HL-60 (cell line): ENCODE results near the gene PTPN11.

ENCODE experiments used
- DNase-seq, 2 experiments: peaks; one replicate each; pipeline ENCODE4 v3.0.0-alpha.2; 2010 to 2020; ENCODE audit warnings: low read depth in 1 of 2, low spot score in 1 of 2
- H3K27ac ChIP-seq: fragments of 250-450 bp; sonication (Bioruptor Pico); replicated peaks from 2 replicates; pipeline ENCODE4 v1.5.1; 2020; ENCODE audit warnings: mild to moderate bottlenecking, moderate library complexity
- H3K27me3 ChIP-seq: fragments of 250-450 bp; sonication (Bioruptor Pico); 2 replicates; pipeline ENCODE4 v1.5.1; 2021; ENCODE audit warnings: mild to moderate bottlenecking, moderate library complexity; ENCODE audit not compliant: insufficient read depth, poor library complexity, severe bottlenecking
- H3K4me3 ChIP-seq: replicated peaks from 2 replicates; pipeline ENCODE4 v1.5.1; 2011; ENCODE audit warnings: mild to moderate bottlenecking, control low read depth, low read length; ENCODE audit not compliant: insufficient read depth
- CTCF ChIP-seq: IDR thresholded peaks from one replicate; pipeline ENCODE4 v1.5.1; 2011; ENCODE audit warnings: low read length, control low read depth, inconsistent platforms; ENCODE audit not compliant: insufficient read depth
- GABPA ChIP-seq: IDR thresholded peaks from 2 replicates; pipeline ENCODE4 v1.6.1; 2012; ENCODE audit warnings: low read depth
- POLR2AphosphoS5 ChIP-seq: IDR thresholded peaks from 2 replicates; pipeline ENCODE4 v1.6.1; 2012; ENCODE audit warnings: low read depth
- REST ChIP-seq: IDR thresholded peaks from 2 replicates; pipeline ENCODE4 v1.6.1; 2012; ENCODE audit warnings: low read depth; ENCODE audit not compliant: insufficient replicate concordance
- SPI1 ChIP-seq: IDR thresholded peaks from 2 replicates; pipeline ENCODE4 v1.6.1; 2012; ENCODE audit warnings: low read depth, mild to moderate bottlenecking, borderline replicate concordance

The PTPN11 gene

GRCh38 chr12:112427760-112428159 lies 9.0 kb downstream of the PTPN11 start:
- DNase-seq: no peak
- Histone ChIP-seq H3K27ac (no peak overlapping the region), H3K4me3 (no peak overlapping the region), H3K27me3 (no peaks in the 10 kb centered on the region)
- TF ChIP-seq CTCF: no peak
- TF ChIP-seq REST: no peak
- TF ChIP-seq POLR2AphosphoS5: no peak
- TF ChIP-seq SPI1: no peak
- TF ChIP-seq GABPA: no peak

GRCh38 chr12:112430929-112431328 lies 12.2 kb downstream of the PTPN11 start:
- H3K4me3 ChIP-seq: no peak overlapping the region
- no peak for TF ChIP-seq SPI1
- TF ChIP-seq POLR2AphosphoS5: no peak
- TF ChIP-seq REST: no peak
- no peak for TF ChIP-seq GABPA
- no peak for TF ChIP-seq CTCF
- no peak overlapping the region for H3K27ac ChIP-seq
- DNase-seq: no peak
- H3K27me3 ChIP-seq: no peaks in the 10 kb centered on the region

GRCh38 chr12:112431965-112432364 lies 13.2 kb downstream of the PTPN11 start:
- H3K27ac ChIP-seq: no peak overlapping the region
- no peak overlapping the region for H3K4me3 ChIP-seq
- H3K27me3 ChIP-seq: no peaks in the 10 kb centered on the region
- TF ChIP-seq GABPA (no peak), CTCF (no peak), POLR2AphosphoS5 (no peak), SPI1 (no peak), REST (no peak)
- no peak for DNase-seq
